DMS53 (cell line): ENCODE measurements around the gene HOXA4.

Experiments used
- DNase-seq: peaks from one replicate; lab custom pipeline; 2025; lab: John Stamatoyannopoulos, UW

HOXA4 gene

GRCh38 chr7:27133409-27134231 is 3.1 kb upstream of the HOXA4 start:
- no peak for DNase-seq

- DNase-seq: no peak
Measured at GRCh38 chr7:27132978-27133377, 2.4 kb upstream of the HOXA4 start.

GRCh38 chr7:27132214-27132613 is 1.7 kb upstream of the HOXA4 start:
- DNase-seq: no peak

- no peak for DNase-seq
Measured at GRCh38 chr7:27131390-27131819, 848 bp upstream of the HOXA4 start.

GRCh38 chr7:27129729-27130539 is 623 bp downstream of the HOXA4 start:
- DNase-seq: peak; percentile 52

- DNase-seq: no peak
Measured at GRCh38 chr7:27128776-27129728, 1.5 kb downstream of the HOXA4 start.

GRCh38 chr7:27128034-27128433 is 2.5 kb downstream of the HOXA4 start:
- no peak for DNase-seq

GRCh38 chr7:27126596-27127327 is 3.8 kb downstream of the HOXA4 start:
- no peak for DNase-seq

- no peak for DNase-seq
Measured at GRCh38 chr7:27125986-27126394, 4.6 kb downstream of the HOXA4 start.

- DNase-seq: no peak
Measured at GRCh38 chr7:27124902-27125689, 5.5 kb downstream of the HOXA4 start.

GRCh38 chr7:27124096-27124901 is 6.3 kb downstream of the HOXA4 start:
- no peak for DNase-seq

GRCh38 chr7:27123477-27124053 is 7.0 kb downstream of the HOXA4 start:
- DNase-seq: no peak

GRCh38 chr7:27123007-27123476 is 7.5 kb downstream of the HOXA4 start:
- DNase-seq: peak; percentile 54

GRCh38 chr7:27122077-27122910 is 8.3 kb downstream of the HOXA4 start:
- DNase-seq: peak; percentile 75

- no peak for DNase-seq
Measured at GRCh38 chr7:27121684-27122076, 8.9 kb downstream of the HOXA4 start.

- DNase-seq: no peak
Measured at GRCh38 chr7:27119412-27119911, 11.1 kb downstream of the HOXA4 start.

- DNase-seq: no peak
Measured at GRCh38 chr7:27118580-27118979, 12.0 kb downstream of the HOXA4 start.

- DNase-seq: no peak
Measured at GRCh38 chr7:27117887-27118491, 12.6 kb downstream of the HOXA4 start.
